Activated naive CD8-positive, alpha-beta T cell treated with anti-CD3 and anti-CD28 coated beads for 36 hours (primary cell): ENCODE measurements around the gene KXD1. TPM values are rescaled to one million over a fixed set of nuclear protein-coding genes. Genes with fewer than 3 reads are reported as not detected.

Source experiments
- DNase-seq: peaks from one replicate; pipeline ENCODE4 v3.0.0; 2021
- H3K27ac Mint-ChIP-seq: one replicate; pipeline ENCODE4 v1.8.0; 2022; ENCODE audit warnings: mild to moderate bottlenecking, moderate library complexity, mixed read lengths
- H3K27me3 Mint-ChIP-seq: one replicate; pipeline ENCODE4 v1.8.0; 2022; ENCODE audit warnings: mild to moderate bottlenecking, mixed read lengths
- H3K36me3 Mint-ChIP-seq: one replicate; pipeline ENCODE4 v1.8.0; 2021; ENCODE audit warnings: mild to moderate bottlenecking, mixed read lengths
- H3K4me1 Mint-ChIP-seq: one replicate; pipeline ENCODE4 v1.8.0; 2021; ENCODE audit warnings: mixed read lengths
- H3K4me3 Mint-ChIP-seq: one replicate; pipeline ENCODE4 v1.8.0; 2022; ENCODE audit warnings: mild to moderate bottlenecking, moderate library complexity, mixed read lengths
- H3K9me3 Mint-ChIP-seq: one replicate; pipeline ENCODE4 v1.8.0; 2022; ENCODE audit warnings: mixed read lengths
- total RNA-seq, 2 experiments: library from RNA; stranded (reverse); gene quantifications; one replicate each; pipeline ENCODE4 v1.2.3, GENCODE V29; 2021

The KXD1 gene
- total RNA-seq, 2 experiments from 2014 or later: 116 to 124 TPM

DNA sequence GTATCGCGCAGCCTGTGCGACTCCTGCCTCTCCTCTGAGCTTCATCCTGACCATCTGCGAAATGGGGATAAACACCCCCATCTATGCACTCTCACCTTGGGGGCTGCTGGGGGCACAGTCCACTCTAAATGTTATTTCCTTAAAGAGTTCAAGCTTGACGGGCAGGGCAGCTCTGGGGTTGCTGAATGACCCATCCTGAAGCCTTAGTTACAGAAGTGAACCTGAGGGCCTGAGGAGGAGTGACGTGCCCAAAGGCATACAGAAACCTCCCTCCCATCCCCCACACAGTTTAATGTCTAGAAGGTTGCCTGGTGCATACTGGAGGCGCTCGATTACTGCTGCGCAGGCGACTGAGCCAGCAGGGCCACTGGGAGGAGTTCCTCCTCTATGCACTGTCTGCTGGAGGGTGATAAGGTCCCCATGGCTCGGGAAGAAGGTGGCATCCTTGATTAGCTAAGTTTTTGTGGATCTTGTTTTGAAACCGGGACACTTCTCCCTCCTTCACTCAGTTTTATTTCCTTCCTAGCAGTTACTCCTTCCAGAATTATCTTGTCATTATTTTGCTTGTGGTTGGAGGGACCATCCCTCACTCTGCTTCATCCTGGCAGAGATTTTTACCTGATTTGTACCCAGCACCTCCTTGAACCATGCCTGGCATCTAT lies 13.7 kb upstream of the KXD1 start:
- Mint-ChIP-seq H3K36me3 (peaks cover 7% of the 10 kb centered on the region), H3K4me1 (peaks cover 12% of the 10 kb centered on the region), H3K27ac (peak overlapping the region; percentile 94), H3K9me3 (no peaks in the 10 kb centered on the region), H3K27me3 (no peaks in the 10 kb centered on the region), H3K4me3 (peak overlapping the region; percentile 90)
- DNase-seq: peak; percentile 72

DNA sequence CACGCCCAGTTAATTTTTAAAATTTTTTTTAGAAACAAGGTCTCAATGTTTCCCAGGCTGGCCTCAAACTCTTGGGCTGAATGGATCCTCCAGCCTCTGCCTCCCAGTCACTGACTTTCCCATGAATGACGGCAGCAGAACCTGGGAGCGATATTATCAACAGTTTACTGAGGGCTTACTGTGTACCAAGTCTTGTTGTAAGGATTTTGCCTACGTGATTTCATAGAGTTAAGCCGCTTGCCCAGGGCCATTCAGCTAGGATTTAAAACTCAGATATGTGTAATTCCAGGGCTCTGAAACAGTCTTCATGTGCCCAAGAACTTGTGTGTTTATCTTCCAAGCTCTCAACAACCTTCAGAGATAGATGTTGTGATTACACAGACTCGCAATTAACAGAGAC lies 6.0 kb upstream of the KXD1 start:
- no peaks in the 10 kb centered on the region for H3K36me3 Mint-ChIP-seq
- no peaks in the 10 kb centered on the region for H3K9me3 Mint-ChIP-seq

DNA sequence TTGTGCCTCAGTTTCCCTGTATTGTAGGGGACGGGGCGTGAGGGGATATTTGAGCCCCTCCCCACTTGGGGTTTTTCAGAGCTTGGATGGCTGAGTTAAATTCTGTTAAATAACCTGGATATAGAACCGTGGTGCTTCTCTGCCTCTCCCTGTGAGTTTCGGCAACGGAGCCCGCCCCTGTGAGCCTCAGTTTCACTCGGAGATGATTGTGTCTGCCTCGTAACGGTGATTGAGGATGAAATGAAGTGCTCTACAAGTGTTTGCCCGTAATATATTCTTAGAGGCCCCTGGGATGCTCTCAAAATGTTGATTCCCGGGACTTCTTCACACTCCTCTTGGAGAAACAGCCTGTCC lies 509 bp downstream of the KXD1 start:
- Mint-ChIP-seq H3K4me1 (peaks cover 17% of the 10 kb centered on the region), H3K27me3 (no peaks in the 10 kb centered on the region), H3K9me3 (no peaks in the 10 kb centered on the region), H3K27ac (peak overlapping the region; percentile 94), H3K36me3 (peaks cover 11% of the 10 kb centered on the region), H3K4me3 (peak overlapping the region; percentile 95)
- DNase-seq: no peak

More for the DNA sequence above, 6.0 kb upstream of the KXD1 start:
- Mint-ChIP-seq H3K27ac (no peak overlapping the region), H3K4me1 (no peaks in the 10 kb centered on the region), H3K4me3 (no peak overlapping the region), H3K27me3 (no peaks in the 10 kb centered on the region)
- DNase-seq: no peak

DNA sequence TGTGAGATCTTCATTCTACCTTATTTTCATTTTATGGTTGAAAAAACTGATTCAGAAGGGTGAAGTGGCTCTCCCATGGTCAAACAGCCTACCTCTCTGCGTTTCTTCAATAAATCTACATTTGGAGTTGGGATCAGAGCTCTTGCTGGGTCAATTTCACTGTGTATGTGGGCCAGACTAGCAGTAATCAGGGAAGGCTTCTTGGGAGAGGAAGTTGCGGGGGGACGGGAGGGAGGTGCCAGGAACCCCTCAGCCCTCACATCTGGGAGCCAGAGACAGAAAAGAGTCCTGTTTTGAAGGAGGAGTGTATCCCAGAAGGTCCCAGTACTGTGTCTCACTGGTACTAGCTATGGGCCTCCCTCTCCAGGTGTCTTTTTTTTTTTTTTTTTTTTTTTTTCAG lies 934 bp downstream of the KXD1 start:
- peaks cover 17% of the 10 kb centered on the region for H3K4me1 Mint-ChIP-seq
- no peaks in the 10 kb centered on the region for H3K27me3 Mint-ChIP-seq
- H3K36me3 Mint-ChIP-seq: peaks cover 12% of the 10 kb centered on the region
- no peak for DNase-seq
- no peaks in the 10 kb centered on the region for H3K9me3 Mint-ChIP-seq
- H3K27ac Mint-ChIP-seq: peak overlapping the region; percentile 94
- peak overlapping the region; percentile 95 for H3K4me3 Mint-ChIP-seq

DNA sequence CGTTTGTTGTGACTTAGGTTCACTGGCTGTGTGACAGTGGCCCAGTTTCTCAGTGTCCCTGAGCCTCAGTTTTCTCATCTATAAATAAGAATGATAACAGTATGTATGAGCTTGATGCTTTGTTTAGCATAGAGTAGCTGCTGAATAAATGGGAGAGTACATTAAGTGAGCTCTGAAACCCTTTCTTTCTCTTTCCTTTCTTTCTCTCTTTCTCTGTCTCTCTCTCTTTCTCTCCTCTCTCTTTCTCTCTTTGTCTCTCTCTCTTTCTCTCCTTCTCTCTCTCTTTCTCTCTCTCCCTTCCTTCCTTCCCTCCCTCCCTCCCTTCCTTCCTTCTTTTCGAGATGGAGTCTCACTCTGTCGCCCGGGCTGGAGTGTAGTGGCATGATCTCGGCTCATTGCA lies 2.0 kb downstream of the KXD1 start:
- Mint-ChIP-seq H3K4me1 (peaks cover 17% of the 10 kb centered on the region), H3K27me3 (no peaks in the 10 kb centered on the region), H3K36me3 (peaks cover 20% of the 10 kb centered on the region), H3K9me3 (no peaks in the 10 kb centered on the region), H3K4me3 (peak overlapping the region; percentile 95), H3K27ac (peak overlapping the region; percentile 94)
- no peak for DNase-seq

DNA sequence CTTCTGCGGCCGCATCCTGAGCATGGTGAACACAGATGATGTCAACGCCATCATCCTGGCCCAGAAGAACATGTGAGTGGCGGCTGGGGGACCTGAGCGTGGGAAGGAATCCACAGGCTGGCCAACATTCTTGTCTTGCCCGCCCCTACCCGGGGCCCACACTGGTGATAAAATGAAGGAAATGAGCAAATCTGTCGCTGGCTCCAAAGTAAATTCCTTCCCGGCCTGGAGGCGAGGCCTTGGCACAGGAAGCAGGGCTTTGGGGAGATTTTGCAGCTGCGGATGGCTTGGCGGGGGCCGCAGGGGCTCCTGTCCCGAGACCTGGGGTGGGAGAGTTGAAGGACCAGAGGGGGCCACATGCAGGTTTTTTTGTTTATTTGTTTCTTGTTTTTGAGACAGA lies 4.4 kb downstream of the KXD1 start:
- Mint-ChIP-seq H3K27ac (no peak overlapping the region), H3K9me3 (no peaks in the 10 kb centered on the region), H3K36me3 (peaks cover 27% of the 10 kb centered on the region), H3K27me3 (no peaks in the 10 kb centered on the region), H3K4me3 (no peak overlapping the region), H3K4me1 (peaks cover 17% of the 10 kb centered on the region)
- no peak for DNase-seq

DNA sequence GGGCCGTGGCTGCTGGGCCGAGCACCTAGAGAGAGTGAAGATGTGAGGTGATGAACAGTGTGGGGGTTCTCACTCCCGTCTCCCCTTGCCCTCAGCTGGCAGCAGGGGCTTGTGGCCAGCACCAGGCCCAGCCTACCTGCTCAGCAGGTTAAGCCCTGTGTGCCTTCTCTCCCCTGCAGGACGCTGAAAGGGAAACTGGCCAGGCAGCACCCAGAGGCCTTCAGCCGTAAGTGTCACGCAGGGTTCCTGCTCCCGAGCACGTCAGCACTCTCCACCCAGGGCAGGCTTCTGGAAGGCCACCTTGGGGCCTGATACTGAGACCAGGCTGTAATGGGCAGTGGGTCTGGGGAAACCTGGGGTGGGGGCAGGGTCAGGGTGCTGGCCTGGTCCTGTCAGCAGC lies 9.3 kb downstream of the KXD1 start:
- Mint-ChIP-seq H3K36me3 (peaks cover 38% of the 10 kb centered on the region), H3K27ac (no peak overlapping the region), H3K9me3 (no peaks in the 10 kb centered on the region), H3K27me3 (no peaks in the 10 kb centered on the region), H3K4me1 (peaks cover 3% of the 10 kb centered on the region), H3K4me3 (no peak overlapping the region)
- DNase-seq: no peak

DNA sequence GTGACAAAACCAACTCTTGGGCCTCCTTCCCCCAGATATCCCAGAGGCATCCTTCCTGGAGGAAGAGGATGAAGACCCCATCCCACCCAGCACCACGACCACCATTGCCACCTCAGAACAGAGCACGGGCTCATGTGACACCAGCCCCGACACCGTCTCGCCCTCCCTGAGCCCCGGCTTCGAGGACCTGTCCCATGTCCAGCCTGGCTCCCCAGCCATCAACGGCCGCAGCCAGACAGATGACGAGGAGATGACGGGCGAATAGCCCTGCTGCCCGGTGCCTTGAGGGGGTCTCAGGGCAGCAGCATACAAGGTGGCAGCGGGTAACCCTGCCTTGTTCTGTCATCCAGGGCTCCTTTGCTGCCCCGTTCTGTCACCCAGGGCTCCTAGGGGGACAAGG lies 10.7 kb downstream of the KXD1 start:
- Mint-ChIP-seq H3K36me3 (peaks cover 50% of the 10 kb centered on the region), H3K27me3 (no peaks in the 10 kb centered on the region), H3K4me1 (peaks cover 13% of the 10 kb centered on the region), H3K4me3 (no peak overlapping the region), H3K27ac (no peak overlapping the region), H3K9me3 (no peaks in the 10 kb centered on the region)
- DNase-seq: no peak

DNA sequence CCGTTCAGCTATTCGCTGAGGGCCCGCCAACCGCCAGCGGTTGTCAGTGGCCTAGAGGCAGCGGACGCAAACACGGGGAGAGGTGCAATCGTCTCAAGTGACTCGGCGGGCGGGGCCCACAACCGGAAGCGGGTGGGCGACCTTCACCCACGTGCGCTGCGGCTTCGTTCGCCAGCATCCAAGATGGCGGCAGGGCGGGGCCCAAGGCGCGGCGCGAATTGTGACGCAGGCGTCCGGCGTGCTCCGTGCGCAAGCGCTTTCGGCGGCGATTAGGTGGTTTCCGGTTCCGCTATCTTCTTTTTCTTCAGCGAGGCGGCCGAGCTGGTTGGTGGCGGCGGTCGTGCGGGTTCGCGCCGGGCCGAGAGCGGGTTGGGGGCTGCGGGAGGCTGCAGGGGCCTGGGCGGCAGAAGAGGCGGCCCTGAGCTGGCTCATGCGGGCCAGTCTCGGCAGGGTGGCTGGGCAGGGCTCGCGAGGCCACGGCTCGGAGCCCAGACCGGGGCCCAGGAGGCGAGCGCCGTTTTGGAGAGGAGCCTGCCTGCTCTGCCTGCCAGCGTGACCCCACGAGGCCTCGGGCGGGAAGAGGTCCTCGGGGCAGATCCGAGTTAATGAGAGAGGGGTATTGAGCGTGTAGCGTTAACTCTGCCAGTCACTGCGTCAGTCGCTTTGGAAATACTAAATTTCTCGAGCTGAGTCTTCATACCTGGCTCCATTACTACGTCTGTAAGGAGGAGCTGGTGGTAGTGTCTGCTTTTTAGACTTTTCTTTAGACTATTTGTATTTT lies 14.1 kb downstream of the KXD1 start, which contains the start of gene UBA52:
UBA52 (plus strand) TSS at position 294 of the 781 bp plus-strand sequence. CDS start 1,444 bp downstream, outside the sequence.
- Mint-ChIP-seq H3K9me3 (no peaks in the 10 kb centered on the region), H3K4me1 (peaks cover 36% of the 10 kb centered on the region), H3K4me3 (peak within 1 kb of the TSS; percentile 90), H3K27ac (peak within 1 kb of the TSS; percentile 85), H3K27me3 (no peaks in the 10 kb centered on the region), H3K36me3 (peaks cover 61% of the 10 kb centered on the region)
- peak; percentile 100 for DNase-seq

DNA sequence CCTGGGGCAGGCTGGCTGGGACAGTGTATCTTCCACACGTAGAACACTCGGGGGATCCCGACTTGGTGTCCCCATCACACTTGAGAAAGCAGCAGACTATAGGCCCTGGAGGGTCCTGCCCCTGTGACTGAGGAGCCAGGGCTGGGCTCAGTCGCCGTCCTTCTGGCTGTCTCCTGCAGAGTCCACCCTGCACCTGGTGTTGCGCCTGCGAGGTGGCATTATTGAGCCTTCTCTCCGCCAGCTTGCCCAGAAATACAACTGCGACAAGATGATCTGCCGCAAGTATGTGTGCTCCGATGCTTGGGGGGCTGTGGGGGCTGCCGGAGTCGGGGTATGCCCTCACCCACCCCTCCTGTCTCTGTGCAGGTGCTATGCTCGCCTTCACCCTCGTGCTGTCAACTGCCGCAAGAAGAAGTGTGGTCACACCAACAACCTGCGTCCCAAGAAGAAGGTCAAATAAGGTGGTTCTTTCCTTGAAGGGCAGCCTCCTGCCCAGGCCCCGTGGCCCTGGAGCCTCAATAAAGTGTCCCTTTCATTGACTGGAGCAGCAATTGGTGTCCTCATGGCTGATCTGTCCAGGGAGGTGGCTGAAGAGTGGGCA lies 17.1 kb downstream of the KXD1 start:
- DNase-seq: no peak
- Mint-ChIP-seq H3K27ac (peak overlapping the region; percentile 47), H3K4me1 (peaks cover 39% of the 10 kb centered on the region), H3K4me3 (peak overlapping the region; percentile 42), H3K9me3 (no peaks in the 10 kb centered on the region), H3K27me3 (no peaks in the 10 kb centered on the region), H3K36me3 (peaks cover 52% of the 10 kb centered on the region)

DNA sequence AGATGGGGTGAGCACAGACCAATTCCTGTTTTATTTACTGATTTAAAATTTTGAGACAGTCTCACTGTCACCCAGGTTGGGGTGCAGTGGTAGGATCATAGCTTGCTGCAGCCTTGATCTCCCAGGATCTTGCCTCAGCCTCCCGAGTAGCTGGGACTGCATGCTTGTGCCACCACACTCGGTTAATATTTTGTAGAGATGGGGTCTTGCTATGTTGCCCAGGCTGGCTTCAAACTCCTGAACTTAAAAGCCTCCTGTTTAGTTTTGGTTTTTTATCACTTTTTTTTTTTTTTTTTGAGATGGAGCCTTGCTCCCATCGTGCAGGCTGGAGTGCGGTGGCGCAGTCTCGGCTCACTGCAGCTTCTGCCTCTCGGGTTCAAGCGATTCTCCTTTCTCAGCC lies 18.7 kb downstream of the KXD1 start:
- H3K9me3 Mint-ChIP-seq: no peaks in the 10 kb centered on the region
- H3K36me3 Mint-ChIP-seq: peaks cover 49% of the 10 kb centered on the region
- no peak for DNase-seq
- peaks cover 37% of the 10 kb centered on the region for H3K4me1 Mint-ChIP-seq
- peak overlapping the region; percentile 34 for H3K27ac Mint-ChIP-seq
- no peaks in the 10 kb centered on the region for H3K27me3 Mint-ChIP-seq
- H3K4me3 Mint-ChIP-seq: no peak overlapping the region

DNA sequence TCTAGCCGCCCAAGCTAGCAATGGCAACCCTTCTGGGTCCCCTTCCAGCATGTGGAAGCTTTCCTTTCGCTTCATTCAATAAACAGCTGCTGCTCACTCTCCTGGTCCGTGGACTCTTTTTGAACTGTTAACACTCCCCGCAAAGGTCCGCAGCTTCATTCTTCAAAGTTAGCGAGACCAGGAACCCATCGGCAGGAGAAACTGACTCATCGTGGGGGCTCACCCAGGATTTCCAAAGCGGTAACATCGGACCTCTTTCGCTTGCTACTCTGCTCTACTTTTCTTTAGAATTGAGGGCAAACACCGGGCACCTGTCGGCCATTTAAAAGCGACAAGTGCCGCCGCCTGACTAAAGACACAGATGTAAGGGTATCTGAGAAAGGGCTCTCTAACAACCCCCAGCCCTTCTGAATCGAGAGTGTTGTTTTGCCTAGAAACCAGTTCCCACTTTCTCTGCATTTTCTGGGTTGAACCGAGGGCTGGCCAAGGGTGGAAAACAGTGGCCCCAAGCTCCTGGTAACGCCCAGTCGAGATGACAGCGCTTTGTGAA lies 19.8 kb downstream of the KXD1 start:
- no peak overlapping the region for H3K4me3 Mint-ChIP-seq
- H3K27ac Mint-ChIP-seq: peak overlapping the region; percentile 48
- peaks cover 35% of the 10 kb centered on the region for H3K4me1 Mint-ChIP-seq
- no peaks in the 10 kb centered on the region for H3K9me3 Mint-ChIP-seq
- peaks cover 39% of the 10 kb centered on the region for H3K36me3 Mint-ChIP-seq
- no peak for DNase-seq
- no peaks in the 10 kb centered on the region for H3K27me3 Mint-ChIP-seq

DNA sequence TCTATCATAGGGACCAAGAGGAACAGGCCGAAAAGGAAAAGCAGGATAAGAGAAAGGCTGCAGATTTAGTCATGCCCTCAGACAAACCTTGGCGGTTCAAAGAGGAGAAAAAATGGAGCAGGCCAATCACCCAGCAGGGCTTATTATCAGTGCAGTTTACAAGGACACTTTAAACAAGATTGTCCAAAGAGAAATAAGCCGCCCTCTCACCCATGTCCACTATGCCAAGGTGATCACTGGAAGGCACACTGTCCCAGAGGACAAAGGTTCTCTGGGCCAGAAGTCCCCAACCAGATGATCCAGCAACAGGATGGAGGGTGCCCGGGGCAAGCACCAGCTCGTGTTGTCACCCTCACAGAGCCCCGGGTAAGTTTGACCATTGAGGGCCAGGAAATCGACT lies 22.6 kb downstream of the KXD1 start:
- Mint-ChIP-seq H3K27me3 (no peaks in the 10 kb centered on the region), H3K4me1 (peaks cover 11% of the 10 kb centered on the region), H3K4me3 (no peak overlapping the region), H3K27ac (no peak overlapping the region), H3K9me3 (no peaks in the 10 kb centered on the region), H3K36me3 (peaks cover 13% of the 10 kb centered on the region)
- no peak for DNase-seq

DNA sequence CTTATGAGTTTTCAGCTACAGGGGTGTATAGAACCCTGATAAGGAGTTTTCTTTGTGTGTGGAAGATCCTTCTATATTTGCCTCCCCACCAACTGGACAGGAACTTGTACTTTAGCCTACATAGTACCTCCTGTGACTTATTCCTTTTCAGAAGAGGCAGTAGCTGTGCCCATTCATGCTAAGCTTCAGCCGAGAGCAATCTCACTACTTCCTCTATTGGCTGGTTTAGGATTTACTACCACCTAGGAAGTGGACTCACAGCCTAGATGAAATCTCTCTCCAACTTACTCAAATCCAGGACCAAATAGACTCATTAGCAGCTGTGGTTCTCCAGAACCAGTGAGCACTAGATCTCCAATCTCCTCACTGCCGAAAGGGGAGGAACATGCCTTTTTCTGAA lies 28.6 kb downstream of the KXD1 start:
- H3K9me3 Mint-ChIP-seq: no peaks in the 10 kb centered on the region
- H3K27ac Mint-ChIP-seq: no peak overlapping the region
- no peak overlapping the region for H3K4me3 Mint-ChIP-seq
- DNase-seq: no peak
- peaks cover 24% of the 10 kb centered on the region for H3K4me1 Mint-ChIP-seq
- H3K36me3 Mint-ChIP-seq: peaks cover 15% of the 10 kb centered on the region
- no peaks in the 10 kb centered on the region for H3K27me3 Mint-ChIP-seq

DNA sequence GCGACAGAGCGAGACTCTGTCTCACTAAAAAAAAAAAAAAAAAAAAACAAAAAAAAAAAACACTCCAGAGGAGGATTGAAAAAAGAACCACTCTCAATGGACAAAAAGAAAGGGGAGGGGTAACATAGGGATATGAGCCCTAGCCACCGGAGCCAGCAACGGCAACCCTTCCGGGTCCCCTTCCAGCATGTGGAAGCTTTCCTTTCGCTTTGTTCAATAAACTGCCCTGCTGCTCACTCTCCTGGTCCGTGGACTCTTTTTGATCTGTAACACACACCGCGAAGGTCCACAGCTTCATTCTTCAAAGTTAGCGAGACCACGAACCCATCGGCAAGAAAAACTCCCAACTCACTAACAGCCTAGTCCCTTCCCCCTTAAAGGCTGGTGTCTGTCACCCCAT lies 29.9 kb downstream of the KXD1 start:
- peaks cover 15% of the 10 kb centered on the region for H3K36me3 Mint-ChIP-seq
- peak overlapping the region; percentile 83 for H3K27ac Mint-ChIP-seq
- no peaks in the 10 kb centered on the region for H3K9me3 Mint-ChIP-seq
- H3K4me3 Mint-ChIP-seq: peak overlapping the region; percentile 92
- no peak for DNase-seq
- H3K27me3 Mint-ChIP-seq: no peaks in the 10 kb centered on the region
- H3K4me1 Mint-ChIP-seq: peaks cover 24% of the 10 kb centered on the region
